GM23338 (cell line): ENCODE results near the gene EPS8L3. TPM values are rescaled to one million over a fixed set of nuclear protein-coding genes. Genes with fewer than 3 reads are reported as not detected.

ENCODE experiments used
- CREB1 ChIP-seq: fragments of 250-450 bp; sonication (Bioruptor Pico); IDR thresholded peaks from 2 replicates; pipeline ENCODE4 v1.5.0; 2020; ENCODE audit warnings: low read depth, mild to moderate bottlenecking, moderate library complexity
- EZH2phosphoT487 ChIP-seq: fragments of 200-600 bp; sonication (generic); IDR thresholded peaks from one replicate; pipeline ENCODE4 v1.8.1; 2018; ENCODE audit warnings: antibody characterized with exemption; ENCODE audit not compliant: unreplicated experiment
- REST ChIP-seq: IDR thresholded peaks from one replicate; pipeline ENCODE4 v1.6.1; 2018; ENCODE audit warnings: antibody characterized with exemption; ENCODE audit not compliant: unreplicated experiment
- ZNF331 ChIP-seq: fragments of 250-450 bp; sonication (Bioruptor Pico); IDR thresholded peaks from 2 replicates; pipeline ENCODE4 v1.5.0; 2020; ENCODE audit warnings: low read depth, mild to moderate bottlenecking, moderate library complexity
- polyA plus RNA-seq: library from polyadenylated mRNA; unstranded; fragments of >200 nt; fragmentation: Nextera tagmentation; extraction: Ambion mirVana; gene quantifications from 2 replicates; pipeline ENCODE4 v1.2.1, GENCODE V29; 2016
- total RNA-seq: library from RNA; depleted of rRNA; stranded (reverse); fragments of >200 nt; shearing (Covaris generic); gene quantifications from 2 replicates; pipeline ENCODE4 v1.2.3, GENCODE V29; 2014
- TF ChIP-seq, protein P1 (sequence below): fragments of 250-450 bp; sonication (Bioruptor Pico); IDR thresholded peaks from 2 replicates; pipeline ENCODE4 v1.5.0; 2020; ENCODE audit warnings: mild to moderate bottlenecking, moderate library complexity
- TF ChIP-seq, protein P2 (sequence below): IDR thresholded peaks from 2 replicates; pipeline ENCODE4 v1.6.1; 2016; ENCODE audit warnings: antibody characterized with exemption

EPS8L3 gene
- total and polyA plus RNA-seq, 2 experiments from 2014 or later, result not detected

DNA sequence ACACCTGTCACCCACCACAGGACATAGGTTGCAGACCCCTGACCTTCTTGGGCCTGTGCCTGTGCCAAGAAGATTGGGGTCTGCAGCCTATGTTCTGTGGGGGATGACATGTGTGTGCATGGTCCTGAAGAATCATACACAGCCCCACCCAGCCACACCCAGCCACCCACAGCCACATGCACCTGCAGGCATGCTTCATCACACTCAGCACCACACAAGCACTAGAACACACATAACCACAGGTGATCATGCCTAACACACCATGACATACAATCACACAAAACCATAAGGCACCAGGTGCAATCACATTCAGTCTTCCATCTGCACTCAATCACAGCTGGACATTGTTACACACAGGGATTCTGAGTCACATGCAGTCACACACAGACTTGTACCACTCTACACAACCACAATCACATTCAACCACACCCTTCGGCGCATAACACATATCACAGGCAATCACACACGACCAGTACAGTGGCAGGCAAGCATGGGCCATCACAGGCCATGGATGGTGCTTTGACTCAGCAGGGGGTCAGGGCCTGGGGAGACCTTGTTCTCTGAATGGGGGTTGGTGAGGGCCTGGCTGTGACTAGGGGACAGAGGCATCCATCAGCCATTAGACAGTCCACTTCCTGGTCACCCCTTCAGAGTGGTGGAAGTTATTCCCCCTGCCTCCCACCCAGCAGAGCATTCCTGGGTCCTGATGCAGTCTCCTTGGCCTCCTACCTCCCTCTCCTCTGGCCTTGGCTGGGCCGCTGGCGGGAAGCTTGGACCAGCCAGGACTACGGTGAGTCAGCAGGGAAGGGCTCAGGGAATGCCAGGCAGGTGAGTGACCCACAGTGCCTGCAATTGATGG is 44.3 kb upstream of the EPS8L3 start (continued):
- TF ChIP-seq, protein P1, sequence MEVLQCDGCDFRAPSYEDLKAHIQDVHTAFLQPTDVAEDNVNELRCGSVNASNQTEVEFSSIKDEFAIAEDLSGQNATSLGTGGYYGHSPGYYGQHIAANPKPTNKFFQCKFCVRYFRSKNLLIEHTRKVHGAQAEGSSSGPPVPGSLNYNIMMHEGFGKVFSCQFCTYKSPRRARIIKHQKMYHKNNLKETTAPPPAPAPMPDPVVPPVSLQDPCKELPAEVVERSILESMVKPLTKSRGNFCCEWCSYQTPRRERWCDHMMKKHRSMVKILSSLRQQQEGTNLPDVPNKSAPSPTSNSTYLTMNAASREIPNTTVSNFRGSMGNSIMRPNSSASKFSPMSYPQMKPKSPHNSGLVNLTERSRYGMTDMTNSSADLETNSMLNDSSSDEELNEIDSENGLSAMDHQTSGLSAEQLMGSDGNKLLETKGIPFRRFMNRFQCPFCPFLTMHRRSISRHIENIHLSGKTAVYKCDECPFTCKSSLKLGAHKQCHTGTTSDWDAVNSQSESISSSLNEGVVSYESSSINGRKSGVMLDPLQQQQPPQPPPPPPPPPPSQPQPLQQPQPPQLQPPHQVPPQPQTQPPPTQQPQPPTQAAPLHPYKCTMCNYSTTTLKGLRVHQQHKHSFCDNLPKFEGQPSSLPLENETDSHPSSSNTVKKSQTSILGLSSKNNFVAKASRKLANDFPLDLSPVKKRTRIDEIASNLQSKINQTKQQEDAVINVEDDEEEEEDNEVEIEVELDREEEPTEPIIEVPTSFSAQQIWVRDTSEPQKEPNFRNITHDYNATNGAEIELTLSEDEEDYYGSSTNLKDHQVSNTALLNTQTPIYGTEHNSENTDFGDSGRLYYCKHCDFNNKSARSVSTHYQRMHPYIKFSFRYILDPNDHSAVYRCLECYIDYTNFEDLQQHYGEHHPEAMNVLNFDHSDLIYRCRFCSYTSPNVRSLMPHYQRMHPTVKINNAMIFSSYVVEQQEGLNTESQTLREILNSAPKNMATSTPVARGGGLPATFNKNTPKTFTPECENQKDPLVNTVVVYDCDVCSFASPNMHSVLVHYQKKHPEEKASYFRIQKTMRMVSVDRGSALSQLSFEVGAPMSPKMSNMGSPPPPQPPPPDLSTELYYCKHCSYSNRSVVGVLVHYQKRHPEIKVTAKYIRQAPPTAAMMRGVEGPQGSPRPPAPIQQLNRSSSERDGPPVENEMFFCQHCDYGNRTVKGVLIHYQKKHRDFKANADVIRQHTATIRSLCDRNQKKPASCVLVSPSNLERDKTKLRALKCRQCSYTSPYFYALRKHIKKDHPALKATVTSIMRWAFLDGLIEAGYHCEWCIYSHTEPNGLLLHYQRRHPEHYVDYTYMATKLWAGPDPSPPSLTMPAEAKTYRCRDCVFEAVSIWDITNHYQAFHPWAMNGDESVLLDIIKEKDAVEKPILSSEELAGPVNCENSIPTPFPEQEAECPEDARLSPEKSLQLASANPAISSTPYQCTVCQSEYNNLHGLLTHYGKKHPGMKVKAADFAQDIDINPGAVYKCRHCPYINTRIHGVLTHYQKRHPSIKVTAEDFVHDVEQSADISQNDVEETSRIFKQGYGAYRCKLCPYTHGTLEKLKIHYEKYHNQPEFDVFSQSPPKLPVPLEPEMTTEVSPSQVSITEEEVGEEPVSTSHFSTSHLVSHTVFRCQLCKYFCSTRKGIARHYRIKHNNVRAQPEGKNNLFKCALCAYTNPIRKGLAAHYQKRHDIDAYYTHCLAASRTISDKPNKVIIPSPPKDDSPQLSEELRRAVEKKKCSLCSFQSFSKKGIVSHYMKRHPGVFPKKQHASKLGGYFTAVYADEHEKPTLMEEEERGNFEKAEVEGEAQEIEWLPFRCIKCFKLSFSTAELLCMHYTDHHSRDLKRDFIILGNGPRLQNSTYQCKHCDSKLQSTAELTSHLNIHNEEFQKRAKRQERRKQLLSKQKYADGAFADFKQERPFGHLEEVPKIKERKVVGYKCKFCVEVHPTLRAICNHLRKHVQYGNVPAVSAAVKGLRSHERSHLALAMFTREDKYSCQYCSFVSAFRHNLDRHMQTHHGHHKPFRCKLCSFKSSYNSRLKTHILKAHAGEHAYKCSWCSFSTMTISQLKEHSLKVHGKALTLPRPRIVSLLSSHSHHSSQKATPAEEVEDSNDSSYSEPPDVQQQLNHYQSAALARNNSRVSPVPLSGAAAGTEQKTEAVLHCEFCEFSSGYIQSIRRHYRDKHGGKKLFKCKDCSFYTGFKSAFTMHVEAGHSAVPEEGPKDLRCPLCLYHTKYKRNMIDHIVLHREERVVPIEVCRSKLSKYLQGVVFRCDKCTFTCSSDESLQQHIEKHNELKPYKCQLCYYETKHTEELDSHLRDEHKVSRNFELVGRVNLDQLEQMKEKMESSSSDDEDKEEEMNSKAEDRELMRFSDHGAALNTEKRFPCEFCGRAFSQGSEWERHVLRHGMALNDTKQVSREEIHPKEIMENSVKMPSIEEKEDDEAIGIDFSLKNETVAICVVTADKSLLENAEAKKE (CRISPR knock-in tag), result no peak
- TF ChIP-seq ZNF331 (CRISPR knock-in tag), result no peak
- no peak for TF ChIP-seq EZH2phosphoT487
- TF ChIP-seq, protein P2, sequence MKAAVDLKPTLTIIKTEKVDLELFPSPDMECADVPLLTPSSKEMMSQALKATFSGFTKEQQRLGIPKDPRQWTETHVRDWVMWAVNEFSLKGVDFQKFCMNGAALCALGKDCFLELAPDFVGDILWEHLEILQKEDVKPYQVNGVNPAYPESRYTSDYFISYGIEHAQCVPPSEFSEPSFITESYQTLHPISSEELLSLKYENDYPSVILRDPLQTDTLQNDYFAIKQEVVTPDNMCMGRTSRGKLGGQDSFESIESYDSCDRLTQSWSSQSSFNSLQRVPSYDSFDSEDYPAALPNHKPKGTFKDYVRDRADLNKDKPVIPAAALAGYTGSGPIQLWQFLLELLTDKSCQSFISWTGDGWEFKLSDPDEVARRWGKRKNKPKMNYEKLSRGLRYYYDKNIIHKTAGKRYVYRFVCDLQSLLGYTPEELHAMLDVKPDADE, result no peak
- no peak for TF ChIP-seq CREB1 (CRISPR knock-in tag)
- TF ChIP-seq REST, result no peak
